ENCODE results near the gene KCNMA1.

Gene KCNMA1

DNA sequence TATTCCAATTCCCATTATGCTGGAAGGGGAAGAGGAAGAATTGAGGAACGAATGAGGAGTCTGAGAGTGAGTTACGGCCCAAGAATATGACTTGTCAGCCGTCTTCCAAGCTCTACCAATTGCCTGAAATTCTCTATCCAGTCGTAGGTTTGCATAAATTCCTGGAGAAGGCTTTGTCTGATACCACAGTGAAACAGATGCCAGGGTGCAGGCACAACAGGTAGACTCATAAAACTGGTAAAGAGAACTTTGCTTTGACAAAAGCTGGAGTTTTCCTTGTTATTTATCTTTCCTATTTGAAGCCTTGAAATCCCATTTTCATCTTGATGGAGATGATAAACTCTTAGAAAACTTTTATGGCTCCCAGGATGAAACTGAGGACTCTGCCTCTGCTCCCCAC is 251.2 kb downstream of the KCNMA1 start:
- DNase-seq, result no peak

DNA sequence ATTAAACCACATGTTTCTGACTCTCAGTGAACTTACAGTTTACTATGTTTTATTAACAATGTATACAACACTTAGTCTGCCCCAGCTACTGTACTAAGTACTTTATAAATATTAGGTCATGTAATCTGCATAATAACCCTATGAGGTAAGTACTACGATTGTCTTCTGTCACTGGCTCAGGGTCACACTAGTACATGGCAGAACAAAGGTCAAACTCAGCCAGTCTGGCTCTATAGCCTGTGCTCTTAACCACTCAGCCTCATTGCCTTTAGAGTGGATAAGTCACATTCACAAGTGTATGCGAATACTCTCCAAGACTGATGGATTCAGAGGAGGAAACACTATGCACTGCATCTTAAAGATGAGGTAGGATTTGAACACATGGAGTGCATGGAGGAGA is 252.3 kb downstream of the KCNMA1 start:
- no peak for DNase-seq

DNA sequence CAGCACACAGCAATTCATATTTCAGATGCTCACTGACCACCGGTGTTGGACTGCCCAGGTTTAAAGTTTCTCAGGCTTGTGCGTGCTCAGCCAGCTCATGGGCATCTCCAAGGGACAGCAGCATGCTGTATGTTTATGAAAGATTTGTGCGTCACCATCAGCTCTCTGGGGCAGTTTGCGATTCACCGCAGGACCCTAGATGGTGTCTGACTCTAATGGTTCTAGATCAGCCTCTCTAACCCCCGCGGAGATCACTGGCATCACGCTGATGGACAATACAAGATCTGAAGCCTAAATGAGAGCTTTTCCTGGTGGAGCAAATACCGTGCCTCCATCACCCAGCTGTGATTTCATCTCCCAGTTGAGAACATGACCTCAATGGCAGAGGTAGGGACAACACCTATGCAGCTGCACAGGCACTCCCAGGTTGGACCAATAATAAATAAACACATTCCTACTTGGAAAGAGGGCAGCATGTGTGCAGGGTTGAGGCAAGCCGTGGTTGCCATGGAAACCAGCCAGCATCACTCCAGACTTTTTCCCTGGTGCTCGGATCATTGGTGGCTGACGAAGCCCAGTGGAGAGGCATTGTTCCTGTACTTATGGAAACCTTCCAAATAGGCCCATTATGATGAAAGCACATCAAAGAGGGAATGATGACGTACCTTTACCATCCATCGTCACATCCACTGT is 253.6 kb downstream of the KCNMA1 start:
- no peak for DNase-seq

DNA sequence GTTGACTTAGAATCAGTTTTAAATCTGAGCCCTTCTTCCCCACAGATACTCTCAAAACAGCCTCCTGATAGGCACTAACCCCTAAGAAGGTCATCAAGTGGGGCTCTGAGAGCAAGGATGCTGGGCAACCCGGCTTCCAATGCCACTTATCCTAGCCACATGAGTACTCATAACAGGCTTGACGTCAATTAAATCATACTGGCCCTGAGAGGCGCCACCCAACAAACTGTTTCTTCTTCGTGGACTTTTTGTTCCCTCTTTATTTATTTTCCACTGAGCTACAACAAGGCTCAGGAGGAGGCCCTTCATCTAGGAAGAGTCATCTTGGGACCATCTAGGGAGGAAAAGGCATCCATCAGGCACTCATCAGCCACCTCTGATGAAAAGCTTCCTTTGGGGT is 255.9 kb downstream of the KCNMA1 start:
- DNase-seq, result no peak

DNA sequence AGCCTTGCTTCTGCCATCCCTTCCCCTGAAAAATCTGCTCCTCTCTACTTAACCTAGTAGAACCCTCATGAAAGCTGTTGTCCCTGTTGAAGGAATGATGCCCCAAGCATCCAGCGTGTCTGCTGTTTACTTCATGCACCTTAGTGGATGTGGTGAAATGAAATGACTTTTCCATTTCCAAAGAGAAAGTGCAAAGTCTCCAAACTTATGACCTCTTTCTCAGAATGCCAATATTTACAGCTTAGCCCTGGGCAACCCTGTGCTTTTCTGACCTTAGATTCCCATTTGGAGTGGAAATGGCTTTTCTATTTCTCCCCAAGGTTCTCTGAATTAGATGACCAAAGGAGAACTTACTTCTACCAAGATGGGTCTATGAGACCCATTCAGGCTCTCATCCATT is 256.9 kb downstream of the KCNMA1 start:
- no peak for DNase-seq

DNA sequence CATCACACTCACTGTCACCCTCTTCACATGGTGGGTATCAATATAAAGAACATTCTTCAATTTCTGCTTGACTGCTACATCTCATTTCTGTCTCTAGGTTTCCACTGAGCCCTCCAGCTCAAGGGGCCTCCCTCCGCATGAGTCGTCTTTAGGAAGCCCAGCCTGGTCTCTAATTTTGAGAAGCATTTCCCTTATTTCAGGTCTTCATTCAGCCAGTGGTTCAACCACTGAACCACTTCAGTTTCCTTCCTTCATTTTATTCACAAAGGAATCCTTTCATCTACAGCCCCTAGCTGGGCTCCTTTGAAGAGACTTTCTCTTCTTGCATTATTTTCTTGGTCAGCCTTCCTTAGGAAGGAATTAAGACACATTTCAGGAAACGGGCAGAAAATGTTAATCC is 257.4 kb downstream of the KCNMA1 start:
- no peak for DNase-seq

DNA sequence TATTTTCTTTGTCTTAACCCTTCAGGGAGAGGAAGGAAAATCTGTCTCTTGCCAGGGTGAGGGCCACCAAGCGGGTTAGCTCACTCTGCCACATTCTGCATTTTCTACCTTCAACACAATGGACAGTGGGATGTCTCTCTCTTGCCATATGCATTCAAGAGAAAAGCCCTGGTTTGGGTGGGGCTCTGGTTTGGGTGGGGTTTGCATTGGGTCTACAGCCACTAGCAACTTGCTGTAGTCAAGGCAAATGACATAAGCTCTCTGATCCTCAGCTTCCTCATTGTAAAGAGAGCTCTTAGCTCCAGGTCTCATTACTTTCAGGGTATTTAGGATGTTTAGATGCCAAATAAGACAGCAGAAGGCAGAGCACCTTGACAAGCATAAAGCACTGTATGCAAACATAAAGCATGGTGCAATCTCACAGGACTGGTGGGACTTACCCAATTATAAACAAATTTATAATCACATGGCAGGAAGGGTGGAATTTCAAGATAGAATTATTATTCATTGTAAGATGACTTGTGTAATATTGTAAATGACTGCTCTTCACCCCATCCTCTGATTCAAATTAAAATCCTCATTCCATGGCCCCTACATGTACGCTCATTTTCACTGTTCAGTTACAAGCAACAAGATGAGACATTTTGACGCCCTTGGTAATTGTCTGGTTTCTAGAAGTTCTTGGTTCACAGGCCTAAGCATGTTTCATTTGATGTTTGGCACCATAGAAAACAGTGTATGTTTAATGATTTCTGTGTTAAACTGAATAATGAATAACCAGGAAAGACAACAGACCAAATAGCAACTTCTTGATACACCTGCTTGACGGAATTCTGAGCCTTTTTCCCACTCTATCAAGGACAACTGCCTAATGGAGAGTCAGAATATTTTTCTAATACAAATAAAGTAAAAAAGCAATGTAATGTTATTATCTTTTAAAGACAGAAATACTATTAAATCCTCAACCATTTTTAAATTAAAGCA is 258.9 kb downstream of the KCNMA1 start:
- no peak for DNase-seq

DNA sequence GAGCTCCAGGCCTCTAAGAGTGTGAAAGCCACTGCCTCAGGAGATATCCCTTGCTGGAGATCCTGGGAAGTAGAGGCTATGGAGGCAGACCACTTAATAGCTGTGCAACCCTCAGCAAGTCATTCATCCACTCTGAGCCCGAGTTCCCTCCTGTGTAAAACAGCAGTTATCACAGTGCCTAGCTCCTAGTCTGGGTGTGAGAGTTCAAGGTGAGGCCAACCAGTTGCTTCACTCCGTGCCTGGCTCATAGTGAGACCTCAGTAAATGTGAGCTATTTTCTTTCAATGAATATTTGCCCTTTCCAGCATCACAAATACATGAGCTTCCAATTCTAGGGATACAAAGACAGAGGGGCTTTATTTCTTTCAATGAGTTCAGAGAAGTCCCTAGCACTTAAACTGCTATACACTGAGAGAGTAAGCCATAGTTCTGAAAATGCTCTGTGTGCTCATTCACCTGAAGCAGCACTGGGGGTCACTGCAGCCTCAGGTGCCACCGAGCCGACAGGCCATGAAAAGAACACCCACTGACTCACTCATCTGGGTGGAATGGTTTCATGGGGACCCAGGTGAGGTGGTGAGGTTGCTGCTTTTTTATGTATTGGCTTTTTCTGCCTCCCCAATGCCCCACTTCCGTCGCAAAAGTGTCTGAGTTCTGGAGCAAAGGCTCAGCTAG is 259.8 kb downstream of the KCNMA1 start:
- no peak for DNase-seq

DNA sequence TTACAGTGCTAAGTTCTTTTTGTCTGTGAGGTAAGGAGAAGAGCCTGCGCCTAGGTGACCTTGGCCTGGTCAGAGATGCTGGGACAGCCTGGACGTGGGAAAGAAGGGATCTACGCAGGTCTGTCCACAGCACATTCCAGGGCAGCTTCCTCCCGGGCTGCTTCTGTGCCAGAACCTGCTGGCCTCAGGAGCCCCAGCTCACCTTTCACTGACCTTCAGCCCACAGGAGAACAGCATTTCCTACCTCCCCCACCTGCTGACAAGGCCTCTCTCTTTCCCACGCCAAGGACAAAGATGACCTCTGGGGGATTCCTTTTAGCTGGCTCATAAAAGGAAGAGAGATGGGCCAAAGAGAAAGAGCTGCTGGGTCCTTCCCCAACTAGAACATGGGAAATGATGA is 260.6 kb downstream of the KCNMA1 start:
- DNase-seq, result no peak

DNA sequence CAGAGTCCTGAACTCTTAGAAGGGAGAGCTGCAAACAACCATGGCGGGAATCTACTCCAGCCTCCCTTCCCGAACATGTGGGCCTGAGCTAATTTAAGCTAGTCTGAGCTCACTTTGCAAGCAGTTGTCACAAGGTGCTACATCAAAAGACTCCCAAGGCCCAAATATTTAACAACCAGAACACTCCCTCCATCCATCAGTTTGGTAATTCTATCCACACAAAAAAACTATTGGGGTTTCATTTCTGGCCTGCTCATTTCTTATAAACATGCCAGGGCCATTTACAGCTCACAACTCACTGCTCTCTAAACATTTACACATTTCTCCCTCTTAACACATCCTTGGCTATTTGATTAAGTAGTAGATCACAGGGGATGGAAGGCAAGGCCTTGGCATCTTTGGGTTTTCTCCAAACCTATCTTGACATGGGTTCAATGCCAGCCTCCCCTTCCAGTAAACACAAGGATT is 263.4 kb downstream of the KCNMA1 start:
- DNase-seq, result no peak

DNA sequence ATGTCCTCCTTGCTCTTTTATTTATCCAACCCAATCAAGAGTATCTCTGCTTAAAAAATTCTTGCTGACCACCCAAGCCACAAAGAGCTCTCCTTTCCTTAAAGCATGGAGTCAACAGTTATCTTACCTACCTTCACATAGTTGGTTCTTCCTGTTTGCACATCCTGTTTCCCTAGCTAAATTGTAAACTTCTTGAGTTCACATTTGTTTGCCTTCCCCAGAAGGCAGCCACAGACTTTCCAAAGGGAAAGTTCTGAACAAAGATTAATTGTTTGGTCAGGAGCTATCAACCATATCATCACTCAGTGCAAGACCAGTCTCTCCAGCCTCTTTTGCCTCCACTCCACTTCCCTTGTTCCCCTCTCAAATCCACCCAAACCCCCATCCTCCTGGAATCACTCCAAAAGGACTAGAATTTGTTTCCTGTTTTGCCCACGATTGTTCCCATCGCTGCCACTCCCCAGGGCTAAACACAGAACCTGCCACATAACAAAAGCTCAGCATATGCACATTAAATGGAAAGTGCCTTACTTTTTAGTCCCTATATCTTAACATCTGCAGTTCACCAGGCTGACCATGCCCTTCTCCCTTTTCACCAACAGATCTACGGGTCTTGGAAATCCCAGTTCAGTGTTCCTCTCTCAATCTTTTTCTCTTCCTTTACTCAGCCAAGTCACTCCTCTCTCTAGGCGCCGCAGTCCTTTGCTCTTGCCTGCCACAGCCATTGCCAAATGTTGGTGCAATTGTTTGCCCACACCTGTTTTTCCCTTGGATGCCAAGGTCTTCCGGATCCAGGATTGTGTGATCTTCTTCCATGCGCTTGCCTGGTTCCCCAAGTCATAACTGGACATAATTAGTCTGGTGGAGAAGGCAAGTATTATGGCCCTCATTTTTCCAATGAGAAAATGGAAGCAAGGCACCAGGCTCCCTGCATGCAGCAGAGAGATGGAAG is 265.5 kb downstream of the KCNMA1 start:
- DNase-seq, result no peak

DNA sequence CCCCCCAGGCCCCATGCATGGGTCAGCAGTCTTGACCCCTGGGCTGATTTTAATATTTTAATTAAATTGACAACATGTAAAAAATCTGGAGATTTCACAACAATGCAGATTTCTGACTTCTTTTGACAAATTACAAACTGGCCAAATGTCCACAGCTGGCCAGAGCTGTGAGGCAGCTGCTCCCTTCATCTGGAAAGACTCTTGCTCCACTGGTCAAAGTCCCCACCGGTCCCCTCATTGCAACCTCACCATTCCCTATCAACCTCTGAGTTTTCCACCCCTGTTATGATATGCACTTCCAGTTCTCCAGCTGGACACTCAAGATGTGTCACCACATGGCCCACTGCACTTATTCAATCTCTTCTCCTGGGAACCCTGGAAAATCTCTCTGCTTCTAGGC is 266.2 kb downstream of the KCNMA1 start:
- DNase-seq, result no peak

DNA sequence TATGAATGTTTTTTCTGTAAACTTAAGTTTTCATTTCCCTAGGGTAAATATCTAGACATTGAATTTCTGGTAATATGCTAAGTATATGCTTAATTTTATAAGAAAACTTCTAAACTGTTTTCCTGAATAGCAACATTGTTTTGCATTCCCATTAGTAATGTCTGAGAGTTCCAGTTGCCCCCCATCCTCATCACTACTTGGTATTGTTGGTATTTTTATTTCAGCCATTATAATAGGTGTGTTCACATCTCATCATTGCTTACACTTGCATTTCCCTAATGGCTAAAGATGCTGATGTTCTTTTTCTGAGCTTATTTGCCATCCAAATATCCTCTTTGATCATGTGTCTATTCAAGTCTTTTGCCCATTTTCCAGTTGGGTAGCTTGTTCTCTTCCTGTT is 269.6 kb downstream of the KCNMA1 start:
- DNase-seq, result no peak

DNA sequence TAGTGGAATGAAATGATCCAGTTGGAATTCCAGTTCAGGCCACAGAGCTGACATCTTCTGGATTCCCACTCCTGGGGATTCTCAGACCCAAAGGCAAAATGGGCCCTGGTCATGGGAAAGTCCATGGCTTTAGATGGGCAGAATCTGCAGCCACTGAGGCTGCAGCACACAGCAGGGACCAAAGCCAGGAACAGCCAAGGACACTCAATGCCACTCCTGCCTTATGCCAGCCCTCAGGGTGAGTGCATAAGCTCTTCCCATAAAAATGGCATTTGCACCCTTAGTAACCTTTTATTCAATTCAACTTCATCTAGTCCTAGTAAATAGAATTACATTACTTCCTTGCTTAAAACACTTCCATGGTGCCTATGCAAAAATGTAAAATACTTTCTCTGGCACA is 274.4 kb downstream of the KCNMA1 start:
- DNase-seq, result no peak

DNA sequence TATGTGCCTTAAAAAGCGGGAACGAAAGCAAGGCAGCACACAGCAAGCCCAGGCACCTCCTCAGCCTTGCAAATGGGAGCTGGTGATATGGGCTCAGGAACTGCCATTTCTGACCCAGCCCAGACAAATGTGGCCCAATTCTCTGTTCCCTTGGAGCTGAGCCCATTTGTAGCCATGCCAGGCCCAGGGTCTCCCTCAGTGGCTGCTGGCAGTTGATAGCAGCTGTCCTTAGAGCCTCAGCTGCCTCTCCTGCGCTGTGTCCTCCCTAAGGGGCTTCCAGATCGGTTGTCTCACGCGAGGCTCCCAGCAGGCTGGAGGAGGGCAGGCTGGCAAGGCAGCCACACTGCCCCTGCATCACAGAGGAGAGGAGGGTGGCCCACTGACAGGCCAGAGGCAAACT is 275.8 kb downstream of the KCNMA1 start:
- DNase-seq, result no peak

DNA sequence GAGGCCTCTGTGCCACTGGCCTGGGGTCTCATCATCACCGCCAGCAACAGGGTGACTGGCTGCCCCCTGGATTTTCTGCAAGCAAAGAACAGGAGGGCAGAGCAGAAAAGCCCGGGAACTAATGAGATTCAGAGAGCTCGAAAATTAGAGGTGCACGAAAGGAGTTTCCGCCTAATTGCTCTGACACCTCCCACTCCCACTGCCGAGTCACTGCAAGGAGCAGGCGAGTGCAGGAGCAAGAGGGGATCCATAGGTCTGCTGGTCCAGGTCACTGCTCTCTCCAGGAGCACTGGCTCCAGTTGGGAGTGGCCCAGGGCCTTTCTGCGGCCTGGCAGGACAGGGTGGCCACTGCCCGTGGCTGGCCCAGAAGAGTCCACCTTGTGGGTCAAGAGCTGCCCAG is 276.2 kb downstream of the KCNMA1 start:
- DNase-seq, result no peak

DNA sequence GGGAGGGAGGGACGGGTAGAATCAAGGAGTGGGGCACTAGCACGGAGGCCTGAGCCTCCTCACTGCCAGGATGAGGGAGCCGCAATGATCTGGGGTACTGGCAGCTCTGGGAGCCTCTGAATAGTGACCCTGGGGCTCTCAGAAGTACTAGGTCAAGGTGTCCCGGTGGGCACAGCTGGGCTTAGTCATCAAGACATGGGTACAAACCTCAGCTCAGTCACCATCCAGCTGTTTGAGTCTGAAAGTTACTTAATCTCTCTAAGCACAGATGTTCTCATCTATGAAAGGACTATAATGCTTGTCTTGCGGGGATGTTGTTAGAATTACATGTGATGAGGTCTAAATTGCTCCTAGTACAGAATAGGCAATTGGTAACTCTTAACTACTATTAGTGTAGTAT is 276.8 kb downstream of the KCNMA1 start:
- DNase-seq, result no peak

DNA sequence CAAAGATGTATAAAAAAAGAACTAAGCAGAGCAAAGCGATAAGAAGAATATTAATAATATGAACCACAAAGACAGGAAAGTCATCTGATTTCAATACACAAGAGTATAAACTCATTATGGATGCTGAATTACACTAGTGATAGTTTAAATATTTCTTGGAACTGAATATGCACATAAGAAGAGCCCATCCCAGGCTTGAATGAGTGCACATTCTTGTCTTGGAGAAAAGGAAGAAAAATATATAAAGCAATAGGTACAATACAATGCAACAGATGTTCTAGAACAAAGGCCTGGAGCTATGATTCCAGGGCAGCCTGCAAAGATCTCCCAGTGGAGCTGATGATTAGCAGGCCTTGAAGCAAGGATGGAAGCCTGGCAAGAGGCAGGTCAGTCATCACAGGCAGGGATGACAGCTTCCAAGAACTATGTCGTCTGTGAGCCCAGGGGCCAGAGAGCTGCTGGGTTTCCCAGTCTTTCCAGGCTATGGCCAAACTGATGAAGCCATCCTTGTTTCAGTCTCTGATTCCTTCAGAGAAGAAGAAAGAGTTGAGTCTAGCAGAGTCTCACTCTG is 277.6 kb downstream of the KCNMA1 start:
- DNase-seq, result no peak

DNA sequence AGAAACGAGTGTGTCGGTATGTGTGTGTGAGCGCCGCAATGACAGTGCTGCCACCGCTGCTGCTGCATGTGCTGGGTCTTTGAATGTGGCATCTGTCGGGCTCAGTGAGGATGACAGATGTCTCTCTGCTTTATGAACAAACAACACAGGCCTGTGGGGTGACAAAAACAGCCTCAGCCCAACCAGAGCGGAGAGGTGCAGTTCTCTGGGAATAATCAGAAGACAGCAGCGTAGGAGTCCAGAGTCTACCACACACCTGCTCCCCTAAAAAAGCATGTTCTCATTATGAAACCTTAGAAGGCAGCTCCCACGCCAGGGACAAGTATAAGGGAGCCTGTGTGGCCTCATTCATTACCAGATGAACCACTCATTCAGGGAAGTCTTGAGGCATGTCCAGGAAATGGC is 278.3 kb downstream of the KCNMA1 start:
- DNase-seq, result no peak

DNA sequence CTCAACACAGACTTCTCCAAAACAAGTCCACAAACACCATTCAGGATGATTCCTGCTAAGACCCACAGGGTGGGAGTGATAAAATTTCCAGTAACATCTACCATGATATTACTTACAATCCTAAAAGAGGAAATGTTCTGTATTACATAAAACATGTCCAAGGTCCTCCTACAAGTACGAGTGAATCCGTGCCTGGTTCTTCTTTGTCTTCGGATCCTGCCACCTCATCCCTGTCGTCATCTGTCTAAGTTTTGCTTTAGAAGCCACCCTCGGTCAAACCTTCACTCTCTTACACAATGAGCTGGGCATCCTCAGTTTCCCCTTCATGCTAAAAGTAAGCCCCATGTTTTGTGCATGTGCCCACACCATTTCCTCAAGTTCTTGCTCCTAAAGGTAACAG is 279.0 kb downstream of the KCNMA1 start:
- no peak for DNase-seq

DNA sequence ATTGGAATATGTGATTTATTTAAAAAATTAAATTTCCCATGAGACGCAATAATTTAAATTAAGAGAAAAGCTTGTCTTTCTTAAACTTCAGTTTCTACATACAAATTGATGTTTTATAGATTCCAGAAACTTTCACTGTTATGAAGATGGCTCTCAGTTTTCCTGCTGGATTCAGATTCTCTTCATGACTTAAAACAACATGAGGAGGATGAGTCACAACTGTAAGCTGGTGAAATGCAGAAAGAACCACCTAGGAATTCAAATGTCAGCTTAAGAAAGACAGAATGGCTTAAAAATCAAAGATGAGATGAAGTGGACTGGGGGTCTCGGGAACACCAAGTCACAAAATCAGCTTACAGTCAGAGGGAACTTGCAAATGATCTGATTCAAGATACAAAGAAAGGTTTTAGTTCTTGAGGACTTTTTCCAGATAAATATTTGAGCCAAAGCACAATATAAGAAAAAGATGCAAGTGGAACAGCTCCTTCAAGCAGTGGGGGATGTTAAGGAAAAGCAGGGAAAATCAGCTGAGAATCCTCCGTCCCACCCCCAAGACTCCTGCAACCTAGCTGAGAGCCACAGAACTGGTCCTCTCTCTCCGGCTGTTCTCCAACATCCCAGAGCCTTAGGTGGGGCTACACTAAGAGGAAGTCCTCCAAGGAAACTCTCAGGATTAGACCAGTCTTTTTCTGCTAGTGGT is 279.8 kb downstream of the KCNMA1 start:
- DNase-seq, result no peak
